H9 (cell line): Measurements from ENCODE around the gene ENG. TPM values are rescaled to one million over a fixed set of nuclear protein-coding genes. Genes with fewer than 3 reads are reported as not detected.

Source experiments
- DNase-seq: peaks from one replicate; pipeline ENCODE4 v3.0.0-alpha.2; 2017
- H2AFZ ChIP-seq: one replicate; pipeline ENCODE4 v1.6.1; 2013; ENCODE audit warnings: mild to moderate bottlenecking, low read length, control low read depth, moderate library complexity
- H2AK5ac ChIP-seq: 2 replicates; pipeline ENCODE4 v1.6.1; 2013; ENCODE audit warnings: low read length, control low read depth, mixed read lengths; ENCODE audit not compliant: insufficient read length
- H2BK120ac ChIP-seq: one replicate; pipeline ENCODE4 v1.6.1; 2013; ENCODE audit warnings: low read depth, mild to moderate bottlenecking, low read length, control low read depth, inconsistent platforms; ENCODE audit not compliant: poor library complexity, severe bottlenecking
- H2BK12ac ChIP-seq: 2 replicates; pipeline ENCODE4 v1.6.1; 2013; ENCODE audit warnings: low read length, control low read depth, mixed read lengths, low read depth; ENCODE audit not compliant: insufficient read length
- H2BK15ac ChIP-seq: 2 replicates; pipeline ENCODE4 v1.6.1; 2013; ENCODE audit warnings: low read depth, low read length, control low read depth
- H2BK20ac ChIP-seq: one replicate; pipeline ENCODE4 v1.6.1; 2013; ENCODE audit warnings: low read depth, mild to moderate bottlenecking, low read length, control low read depth, inconsistent platforms; ENCODE audit not compliant: poor library complexity, severe bottlenecking
- H2BK5ac ChIP-seq: 2 replicates; pipeline ENCODE4 v1.6.1; 2013; ENCODE audit warnings: low read length, control low read depth, mixed read lengths; ENCODE audit not compliant: insufficient read length
- H3K14ac ChIP-seq: 2 replicates; pipeline ENCODE4 v1.6.1; 2013; ENCODE audit warnings: low read length, control low read depth; ENCODE audit not compliant: insufficient read depth
- H3K18ac ChIP-seq: 2 replicates; pipeline ENCODE4 v1.6.1; 2013; ENCODE audit warnings: low read depth, mild to moderate bottlenecking, mixed read lengths, low read length, control low read depth; ENCODE audit not compliant: insufficient read length
- H3K23ac ChIP-seq: 2 replicates; pipeline ENCODE4 v1.6.1; 2013; ENCODE audit warnings: low read length, control low read depth, mixed read lengths, low read depth; ENCODE audit not compliant: insufficient read length
- H3K23me2 ChIP-seq: 2 replicates; pipeline ENCODE4 v1.6.1; 2013; ENCODE audit warnings: low read depth, mild to moderate bottlenecking, mixed read lengths, low read length, control low read depth; ENCODE audit not compliant: insufficient read length, poor library complexity, severe bottlenecking
- H3K27ac ChIP-seq: 2 replicates; pipeline ENCODE4 v1.5.1; 2013; ENCODE audit warnings: low read length, control low read depth, mixed read lengths, low read depth; ENCODE audit not compliant: insufficient read length
- H3K27me3 ChIP-seq: 2 replicates; pipeline ENCODE4 v1.6.1; 2013; ENCODE audit warnings: low read length, control low read depth, inconsistent platforms; ENCODE audit not compliant: insufficient read depth
- H3K4ac ChIP-seq: 2 replicates; pipeline ENCODE4 v1.6.1; 2013; ENCODE audit warnings: low read depth, mild to moderate bottlenecking, control low read depth, inconsistent platforms, low read length, moderate library complexity
- H3K4me1 ChIP-seq: 2 replicates; pipeline ENCODE4 v1.6.1; 2013; ENCODE audit warnings: low read length, control low read depth, inconsistent platforms; ENCODE audit not compliant: insufficient read depth
- H3K4me2 ChIP-seq: 2 replicates; pipeline ENCODE4 v1.6.1; 2013; ENCODE audit warnings: low read length, control low read depth, mixed read lengths; ENCODE audit not compliant: insufficient read length, insufficient read depth
- H3K56ac ChIP-seq: 2 replicates; pipeline ENCODE4 v1.6.1; 2013; ENCODE audit warnings: low read depth, mild to moderate bottlenecking, mixed read lengths, low read length, control low read depth; ENCODE audit not compliant: insufficient read length
- H3K79me1 ChIP-seq: 2 replicates; pipeline ENCODE4 v1.6.1; 2013; ENCODE audit warnings: low read depth, mild to moderate bottlenecking, moderate library complexity, low read length, control low read depth, inconsistent platforms; ENCODE audit not compliant: insufficient read depth, poor library complexity, severe bottlenecking
- H3K79me2 ChIP-seq: 2 replicates; pipeline ENCODE4 v1.6.1; 2013; ENCODE audit warnings: low read length, control low read depth, inconsistent platforms; ENCODE audit not compliant: insufficient read depth
- H3K9ac ChIP-seq: 2 replicates; pipeline ENCODE4 v1.6.1; 2013; ENCODE audit warnings: low read length, control low read depth, mixed read lengths; ENCODE audit not compliant: insufficient read length; ENCODE audit errors: extremely low read depth
- H3K9me3 ChIP-seq: one replicate; pipeline ENCODE4 v1.6.1; 2013; ENCODE audit warnings: low read depth, low read length, inconsistent platforms; ENCODE audit not compliant: control insufficient read depth
- H3T11ph ChIP-seq: one replicate; pipeline ENCODE4 v1.6.1; 2013; ENCODE audit warnings: mild to moderate bottlenecking, low read length, control low read depth, inconsistent platforms
- H4K20me1 ChIP-seq: one replicate; pipeline ENCODE4 v1.6.1; 2013; ENCODE audit not compliant: control insufficient read depth, insufficient read length, insufficient read depth
- H4K5ac ChIP-seq: 2 replicates; pipeline ENCODE4 v1.6.1; 2013; ENCODE audit warnings: low read depth, mild to moderate bottlenecking, mixed read lengths, low read length, control low read depth; ENCODE audit not compliant: insufficient read length
- H4K8ac ChIP-seq: replicated peaks from 2 replicates; pipeline ENCODE4 v1.6.1; 2013; ENCODE audit warnings: low read length, control low read depth, mixed read lengths, low read depth; ENCODE audit not compliant: insufficient read length
- H4K91ac ChIP-seq: 2 replicates; pipeline ENCODE4 v1.6.1; 2013; ENCODE audit warnings: low read depth, mild to moderate bottlenecking, moderate library complexity, mixed read lengths, low read length, control low read depth; ENCODE audit not compliant: insufficient read length
- H3K27ac Mint-ChIP-seq, 3 experiments: 2 replicates in 2 of 3; 3 replicates in 1 of 3; pipeline ENCODE4 v1.8.0; 2020 to 2021; ENCODE audit warnings: mixed read lengths in 3 of 3, mild to moderate bottlenecking in 1 of 3, moderate library complexity in 1 of 3
- H3K27me3 Mint-ChIP-seq: 2 replicates; pipeline ENCODE4 v1.8.0; 2021; ENCODE audit warnings: low read depth, mild to moderate bottlenecking, moderate library complexity, mixed read lengths
- H3K36me3 Mint-ChIP-seq, 3 experiments: 2 replicates in 2 of 3; 3 replicates in 1 of 3; pipeline ENCODE4 v1.8.0; 2020 to 2021; ENCODE audit warnings: low read depth in 3 of 3, mixed read lengths in 3 of 3; ENCODE audit not compliant: insufficient read depth in 1 of 3
- H3K4me1 Mint-ChIP-seq, 2 experiments: 2 replicates each; pipeline ENCODE4 v1.8.0; 2020; ENCODE audit warnings: mixed read lengths in 2 of 2
- H3K4me3 Mint-ChIP-seq, 2 experiments: 2 replicates in 1 of 2; 3 replicates in 1 of 2; pipeline ENCODE4 v1.8.0; 2020 to 2021; ENCODE audit warnings: mild to moderate bottlenecking in 2 of 2, mixed read lengths in 2 of 2, moderate library complexity in 1 of 2
- H3K9me3 Mint-ChIP-seq, 2 experiments: 2 replicates in 1 of 2; 3 replicates in 1 of 2; pipeline ENCODE4 v1.8.0; 2020; ENCODE audit warnings: mild to moderate bottlenecking in 2 of 2, mixed read lengths in 2 of 2, moderate library complexity in 1 of 2
- CTCF ChIP-seq: fragments of 200-600 bp; sonication (generic); conservative IDR thresholded peaks from 3 replicates; pipeline ENCODE4 v1.8.0; 2021; ENCODE audit warnings: antibody characterized with exemption, mild to moderate bottlenecking
- WGBS: extraction: QIAGEN DNeasy Blood & Tissue Kit; methylation state at CpG from one replicate; pipeline ENCODE4 v1.1.7; 2013; ENCODE audit warnings: missing lambda C conversion rate, low lambda C conversion rate, mixed read lengths; ENCODE audit not compliant: insufficient read length; ENCODE audit errors: extremely low coverage; 5-methylcytosine and 5-hydroxymethylcytosine counted together
- total RNA-seq: library from RNA; stranded (reverse); gene quantifications from 2 replicates; pipeline ENCODE4 v1.2.1, GENCODE V29; 2021

The ENG gene
- total RNA-seq, 1 experiment from 2014 or later: 2.1 TPM

DNA sequence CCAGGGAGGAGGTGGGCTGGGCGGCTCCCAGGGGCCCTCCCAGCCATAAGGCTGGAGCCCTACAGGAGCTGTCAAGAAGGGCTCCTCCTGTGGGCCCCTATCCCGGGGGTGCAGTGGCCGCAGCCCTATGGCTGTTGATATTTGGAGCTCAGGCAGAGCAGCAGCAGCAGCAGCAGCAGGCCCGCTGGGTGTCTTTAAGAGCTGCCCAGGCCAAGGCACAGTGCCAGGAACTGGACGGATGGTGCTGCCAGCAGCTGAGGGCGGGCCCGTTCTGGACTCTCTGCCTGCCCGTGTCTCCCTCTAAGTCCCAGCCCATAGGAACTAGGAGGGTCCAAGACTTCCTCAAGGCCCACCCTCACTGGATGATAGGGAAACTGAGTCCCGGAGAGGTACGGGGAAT is 19.4 kb upstream of the ENG start:
- no peaks in the 10 kb centered on the region for H3K9me3 Mint-ChIP-seq
- no peak for TF ChIP-seq CTCF
- H3K36me3 Mint-ChIP-seq: peaks cover 0 to 6% (median 0%) of the 10 kb centered on the region in 3 experiments; a peak in 3 of 7 replicates
- Histone ChIP-seq H4K20me1 (no peaks in the 10 kb centered on the region), H4K8ac (no peak overlapping the region), H3K4me2 (no peak overlapping the region), H2BK5ac (no peak overlapping the region), H3K79me2 (no peaks in the 10 kb centered on the region), H2AK5ac (no peak overlapping the region), H3K27me3 (no peaks in the 10 kb centered on the region), H3K23ac (no peak overlapping the region), H2BK20ac (no peak overlapping the region), H3K14ac (no peak overlapping the region), H3K56ac (no peak overlapping the region), H2BK120ac (no peak overlapping the region), H3K27ac (no peak overlapping the region), H2BK12ac (no peak overlapping the region), H3K23me2 (peaks cover 12% of the 10 kb centered on the region), H3K9ac (no peak overlapping the region), H2BK15ac (no peak overlapping the region), H4K91ac (no peak overlapping the region), H3K4ac (no peak overlapping the region), H2AFZ (no peak overlapping the region), H4K5ac (no peak overlapping the region), H3K9me3 (no peaks in the 10 kb centered on the region), H3K18ac (no peak overlapping the region), H3T11ph (no peak overlapping the region), H3K79me1 (no peaks in the 10 kb centered on the region), H3K4me1 (no peaks in the 10 kb centered on the region)
- H3K4me1 Mint-ChIP-seq: peaks cover 2 to 16% of the 10 kb centered on the region in 2 experiments; a peak in 3 of 4 replicates
- H3K27me3 Mint-ChIP-seq: no peaks in the 10 kb centered on the region
- no peak overlapping the region for H3K4me3 Mint-ChIP-seq
- no peak overlapping the region; a peak in 1 of 7 replicates for H3K27ac Mint-ChIP-seq
- no peak for DNase-seq
- WGBS: no CpG with 5 or more reads among the region's 10 CpGs
